ENCODE measurements around the gene SDF2. TPM values are rescaled to one million over a fixed set of nuclear protein-coding genes. Genes with fewer than 3 reads are reported as not detected.
A peak's percentile ranks its signal among the peaks of the same experiment; 100 is the strongest.

Gene SDF2
- total and polyA plus RNA-seq, 10 donors = 28.7 to 54.5 (median 46.5) TPM

- intact Hi-C loops (cut with DNase I; ENCODE audit: low total_unique reads) = no loop called here
- peak overlapping the region; percentile 68 to 97 (median 90) for H3K4me3 ChIP-seq
- TF ChIP-seq POLR2A (IDR thresholded peaks at IDR 0.05) (no peak), CTCF (IDR thresholded peaks at IDR 0.05 in 8 of 11, conservative IDR thresholded peaks at IDR 0.05 in 3 of 11) (peak in 1 of 11 experiments; percentile 4), POLR2AphosphoS5 (IDR thresholded peaks at IDR 0.05) (no peak)
- no peak for DNase-seq
- H3K4me1 ChIP-seq = peaks cover 31 to 70% (median 52%) of the 10 kb centered on the region in 6 donors
- no peaks in the 10 kb centered on the region for H3K27me3 ChIP-seq (replicated peaks in 1 of 7)
- H3K36me3 ChIP-seq = peaks cover 2 to 62% (median 44%) of the 10 kb centered on the region in 6 donors
- peak overlapping the region; percentile 93 to 99 (median 96) for H3K27ac ChIP-seq
- WGBS, 5 donors = 19 to 33% (median 25%) methylated on average over 8 of the region's 8 CpGs
- no peaks in the 10 kb centered on the region for H3K9me3 ChIP-seq
Measured at GRCh38 chr17:28645576-28645939, 16.1 kb downstream of the SDF2 start.

- TF ChIP-seq POLR2A (IDR thresholded peaks at IDR 0.05) (peak; percentile 53 to 72 (median 66)), CTCF (IDR thresholded peaks at IDR 0.05 in 8 of 11, conservative IDR thresholded peaks at IDR 0.05 in 3 of 11) (peak in 7 of 11 experiments; percentile 6 to 31 (median 16)), POLR2AphosphoS5 (IDR thresholded peaks at IDR 0.05) (peak; percentile 96 to 97 (median 97))
- intact Hi-C loops (cut with DNase I; ENCODE audit: low total_unique reads) = no loop called here
- Histone ChIP-seq H3K4me1 (peaks cover 31 to 72% (median 52%) of the 10 kb centered on the region in 6 donors), H3K4me3 (peak within 1 kb of the TSS; percentile 68 to 97 (median 90)), H3K36me3 (peaks cover 2 to 62% (median 48%) of the 10 kb centered on the region in 6 donors), H3K27me3 (replicated peaks in 1 of 7) (no peaks in the 10 kb centered on the region), H3K9me3 (no peaks in the 10 kb centered on the region), H3K27ac (peak within 1 kb of the TSS; percentile 93 to 99 (median 96))
- peak; percentile 100 for DNase-seq
- WGBS, 5 donors = 0 to 1% (median 0%) methylated on average over 50 to 89 of the region's 89 CpGs
Measured at GRCh38 chr17:28644787-28645575, 16.7 kb downstream of the SDF2 start, which contains the start of gene BLTP2. BLTP2 (minus strand) TSS chr17:28645158; CDS start chr17:28645056, 102 bp downstream.

GRCh38 chr17:28643983-28644786 is 17.5 kb downstream of the SDF2 start:
- WGBS, 5 donors = 0 to 1% (median 1%) methylated on average over 17 to 18 of the region's 18 CpGs
- DNase-seq = peak; percentile 84
- Histone ChIP-seq H3K36me3 (peaks cover 2 to 62% (median 55%) of the 10 kb centered on the region in 6 donors), H3K4me1 (peaks cover 31 to 72% (median 52%) of the 10 kb centered on the region in 6 donors), H3K4me3 (peak overlapping the region; percentile 68 to 97 (median 90)), H3K27me3 (replicated peaks in 1 of 7) (no peaks in the 10 kb centered on the region), H3K27ac (peak overlapping the region; percentile 93 to 99 (median 96)), H3K9me3 (no peaks in the 10 kb centered on the region)
- TF ChIP-seq CTCF (IDR thresholded peaks at IDR 0.05 in 8 of 11, conservative IDR thresholded peaks at IDR 0.05 in 3 of 11) (peak; percentile 35 to 76 (median 52)), POLR2AphosphoS5 (IDR thresholded peaks at IDR 0.05) (peak in 1 of 3 donors; percentile 25), POLR2A (IDR thresholded peaks at IDR 0.05) (no peak)
- intact Hi-C loops (cut with DNase I; ENCODE audit: low total_unique reads) = no loop called here
